Activated effector memory CD4-positive, alpha-beta T cell treated with Interleukin-2 at 50 U/mL for 16 hours (primary cell): ENCODE results near the gene ACSL6.

Experiments used
- DNase-seq: peaks from one replicate; pipeline ENCODE4 v3.0.0-alpha.2; 2020

ACSL6 gene

GRCh38 chr5:131974956-131975726 lies 36.3 kb downstream of the ACSL6 start:
- peak; percentile 20 for DNase-seq

- peak; percentile 27 for DNase-seq
Observed at GRCh38 chr5:131974622-131974955, 36.9 kb downstream of the ACSL6 start.

- DNase-seq, result no peak
Observed at GRCh38 chr5:131974016-131974415, 37.4 kb downstream of the ACSL6 start.

DNA sequence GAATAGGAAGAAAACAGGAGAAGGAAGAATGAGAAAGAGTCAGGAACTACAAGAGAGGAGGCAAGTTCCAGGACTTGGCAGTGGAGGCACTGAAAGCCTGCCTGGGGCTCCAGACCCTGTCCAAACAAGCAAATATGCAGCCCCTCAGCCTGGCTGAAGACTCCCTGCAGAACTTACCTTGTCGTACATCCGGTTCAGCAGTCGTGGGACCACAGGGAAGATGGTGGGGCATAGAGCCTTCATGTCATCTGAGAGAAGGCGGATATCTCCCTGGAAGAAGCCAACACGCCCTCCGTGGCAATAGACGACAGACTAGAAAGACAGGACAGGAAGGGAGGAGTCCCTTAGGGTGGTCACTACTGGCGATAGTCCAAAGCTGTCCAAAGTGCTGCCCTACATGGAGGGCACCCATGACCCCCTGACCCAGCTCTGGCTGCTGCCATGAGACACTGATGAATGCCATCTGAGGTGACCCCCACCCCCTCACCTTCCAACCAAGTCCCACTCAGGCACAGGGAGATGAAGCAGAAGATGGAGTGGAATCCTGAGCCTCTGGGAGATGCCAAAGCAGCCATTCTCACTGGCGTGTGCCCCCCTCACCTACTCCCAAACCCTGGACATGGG lies 38.3 kb downstream of the ACSL6 start:
- no peak for DNase-seq

- no peak for DNase-seq
Observed at GRCh38 chr5:131968396-131968954, 43.0 kb downstream of the ACSL6 start.

GRCh38 chr5:131966551-131966950 lies 44.9 kb downstream of the ACSL6 start:
- no peak for DNase-seq

DNA sequence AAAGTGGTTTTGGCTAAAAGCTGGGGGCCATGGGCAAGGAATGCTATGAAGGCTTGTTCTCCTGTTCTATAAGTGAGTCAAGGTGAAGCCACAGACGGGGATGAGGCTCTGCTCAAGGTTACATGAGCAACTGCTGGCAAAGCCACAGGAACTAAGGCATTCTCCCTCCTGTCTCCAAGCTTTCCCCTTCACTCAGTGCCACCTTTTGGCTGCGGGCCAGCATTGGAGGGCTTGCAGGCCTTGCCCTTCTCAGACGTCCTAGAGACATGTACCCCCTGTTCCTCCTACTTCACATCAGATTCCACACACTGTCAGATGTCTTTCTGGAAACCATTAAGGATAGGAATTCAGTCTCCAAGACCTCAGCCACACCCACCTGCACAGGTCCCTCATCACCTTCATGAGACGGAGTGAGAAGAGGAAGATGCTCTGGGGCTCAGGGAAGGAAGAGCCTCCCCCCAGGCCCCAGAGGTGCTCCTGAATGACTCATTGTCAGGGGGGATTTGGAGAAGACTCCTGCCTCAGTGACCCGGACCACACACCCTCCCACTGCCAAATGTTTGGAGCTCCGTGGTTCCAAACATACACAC lies 45.5 kb downstream of the ACSL6 start:
- DNase-seq, result no peak

GRCh38 chr5:131959906-131960305 lies 51.6 kb downstream of the ACSL6 start:
- no peak for DNase-seq

DNA sequence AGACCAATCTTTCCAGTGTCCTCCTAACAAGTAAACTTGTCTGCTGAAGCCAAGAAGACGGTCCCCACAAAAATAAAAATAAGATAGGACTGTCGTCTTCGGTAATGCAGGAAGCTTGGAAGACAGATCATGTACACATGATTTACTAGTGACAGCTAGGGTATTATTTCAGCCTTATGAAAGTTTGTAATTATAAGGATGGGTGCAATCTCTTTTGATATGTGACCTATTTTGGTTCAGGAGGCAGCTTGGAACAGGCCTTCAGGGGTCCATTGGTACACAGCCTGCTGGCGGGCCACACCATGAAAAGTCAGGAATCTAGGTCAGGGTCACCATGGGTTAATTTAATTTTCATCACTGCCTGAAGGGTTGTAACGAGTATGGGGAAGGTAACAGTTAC lies 52.3 kb downstream of the ACSL6 start:
- DNase-seq, result no peak

GRCh38 chr5:131957721-131958441 lies 53.6 kb downstream of the ACSL6 start:
- DNase-seq, result no peak

GRCh38 chr5:131953969-131954368 lies 57.5 kb downstream of the ACSL6 start:
- no peak for DNase-seq

- DNase-seq, result no peak
Observed at GRCh38 chr5:131952301-131952857, 59.1 kb downstream of the ACSL6 start.

DNA sequence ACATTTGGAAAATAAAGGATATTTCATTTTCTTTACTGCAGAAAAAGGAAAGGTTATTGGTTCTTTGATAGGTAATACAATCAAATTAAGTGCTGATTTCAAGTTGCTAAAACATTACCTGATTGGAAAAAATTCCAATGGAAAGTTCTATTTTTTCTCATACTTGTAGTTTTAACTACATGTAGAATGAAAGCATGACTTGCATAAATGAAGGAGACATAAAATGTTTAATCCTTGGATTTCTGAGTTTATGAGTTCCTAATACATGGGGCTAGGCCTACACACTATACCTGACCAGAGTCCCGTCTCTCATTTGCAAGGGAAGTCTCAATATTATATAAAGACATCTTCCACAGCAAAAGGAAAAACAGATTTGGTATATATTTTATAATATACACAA lies 60.8 kb downstream of the ACSL6 start:
- DNase-seq, result no peak

DNA sequence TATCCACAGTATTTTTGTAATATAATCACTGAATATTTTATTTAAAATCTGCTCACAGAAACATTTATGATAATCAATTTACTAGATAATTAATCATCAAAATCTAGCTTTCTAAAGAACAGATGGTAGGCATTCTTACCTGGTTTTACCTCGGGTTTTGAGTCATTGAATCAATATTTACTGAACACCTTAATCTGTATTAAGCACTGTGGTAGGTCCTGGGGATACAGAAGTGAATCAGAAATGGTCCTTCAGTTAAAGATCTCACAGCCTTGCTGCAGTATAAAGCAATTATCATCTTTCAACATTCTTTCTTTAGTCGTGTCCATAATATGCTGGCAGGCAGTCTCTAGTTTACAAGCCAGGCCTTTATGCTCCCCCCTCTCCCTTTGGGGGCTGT lies 64.0 kb downstream of the ACSL6 start:
- no peak for DNase-seq

- DNase-seq, result no peak
Observed at GRCh38 chr5:131945551-131946168, 65.8 kb downstream of the ACSL6 start, which contains the start of gene MEIKIN. Gene MEIKIN (minus strand): TSS chr5:131945663. CDS start chr5:131945505, 158 bp downstream.

DNA sequence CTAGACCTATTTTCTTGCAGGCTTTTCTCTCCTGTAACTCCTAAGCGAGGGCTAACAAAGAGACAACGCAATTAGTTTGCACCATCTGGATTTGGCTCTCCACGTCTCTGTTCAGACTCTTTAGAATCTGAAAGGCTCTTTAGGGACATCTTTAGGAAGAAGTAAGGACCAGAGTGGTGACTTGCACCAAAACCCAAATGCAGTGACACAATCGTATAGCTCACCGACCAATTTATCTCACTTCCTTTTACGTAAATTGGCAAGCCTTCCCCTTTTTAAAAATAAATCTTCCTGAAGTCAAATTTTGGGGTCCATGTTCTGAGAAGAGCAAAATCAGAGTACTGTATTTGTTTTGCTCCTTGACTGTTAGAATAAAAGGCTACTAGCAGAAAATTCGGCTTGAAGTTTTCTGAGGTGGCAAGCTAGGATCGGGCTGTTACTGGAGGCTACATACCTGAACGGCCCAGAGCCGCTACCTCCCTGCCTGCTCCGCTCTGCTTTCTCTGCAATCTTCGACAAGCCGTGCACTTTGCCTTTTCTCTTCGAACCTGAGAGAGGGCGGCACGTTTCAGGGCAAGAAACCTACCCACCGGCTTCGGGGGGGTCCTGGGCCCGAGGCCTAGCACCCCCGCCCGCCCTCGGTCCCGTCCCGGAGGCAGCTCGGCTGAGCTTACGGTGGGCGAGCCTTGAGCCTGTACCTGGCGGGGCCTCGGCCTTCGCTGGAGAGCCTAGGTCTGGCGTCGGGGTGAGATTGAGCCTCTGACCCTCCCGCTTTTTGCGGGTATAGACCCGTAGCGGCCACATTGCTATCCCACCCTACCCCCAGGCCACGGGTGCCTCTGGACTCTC lies 66.5 kb downstream of the ACSL6 start:
- no peak for DNase-seq

- DNase-seq, result no peak
Observed at GRCh38 chr5:131943916-131944315, 67.5 kb downstream of the ACSL6 start.

GRCh38 chr5:131942016-131942415 lies 69.4 kb downstream of the ACSL6 start:
- DNase-seq, result no peak

- DNase-seq, result no peak
Observed at GRCh38 chr5:131939690-131940345, 71.6 kb downstream of the ACSL6 start.

DNA sequence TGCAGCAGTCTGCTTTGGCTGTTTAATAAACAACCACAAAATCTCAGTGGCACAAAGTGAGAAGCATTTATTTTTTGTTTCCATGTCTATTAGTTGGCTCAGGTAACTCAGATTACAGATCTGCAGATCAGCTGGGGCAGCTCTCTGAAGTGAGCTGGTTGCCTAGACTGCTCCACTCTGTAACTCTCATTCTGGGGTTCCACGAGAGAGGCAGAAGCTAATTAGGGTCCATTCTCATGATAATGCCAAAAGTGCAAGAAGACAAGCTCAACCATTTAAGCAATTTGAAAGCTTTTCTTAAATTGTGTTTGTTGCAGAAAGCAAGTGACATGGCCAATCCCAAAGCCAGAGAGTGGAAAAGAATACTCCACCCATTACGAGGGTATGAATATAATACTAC lies 79.2 kb downstream of the ACSL6 start:
- no peak for DNase-seq

DNA sequence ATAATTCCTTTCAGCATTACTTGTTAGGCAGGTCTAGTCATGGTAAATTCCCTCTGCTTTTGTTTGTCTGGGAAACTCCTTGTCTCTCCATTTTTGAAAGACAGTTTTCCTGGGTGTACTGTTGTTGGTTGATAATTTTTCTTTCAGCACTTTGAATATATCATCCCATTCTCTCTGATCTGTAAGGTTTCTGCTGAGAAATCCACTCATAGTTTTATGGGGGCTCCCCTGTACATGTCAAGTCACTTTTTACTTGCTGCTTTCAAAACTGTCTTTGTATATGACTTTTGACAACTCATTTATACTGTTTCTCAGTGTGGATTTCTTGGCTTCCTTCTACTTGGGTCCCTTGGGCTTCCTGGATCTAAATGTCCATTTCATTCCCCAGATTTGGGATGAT lies 82.5 kb downstream of the ACSL6 start:
- DNase-seq, result no peak
